Measurements from ENCODE around the gene NOD1.

DNA sequence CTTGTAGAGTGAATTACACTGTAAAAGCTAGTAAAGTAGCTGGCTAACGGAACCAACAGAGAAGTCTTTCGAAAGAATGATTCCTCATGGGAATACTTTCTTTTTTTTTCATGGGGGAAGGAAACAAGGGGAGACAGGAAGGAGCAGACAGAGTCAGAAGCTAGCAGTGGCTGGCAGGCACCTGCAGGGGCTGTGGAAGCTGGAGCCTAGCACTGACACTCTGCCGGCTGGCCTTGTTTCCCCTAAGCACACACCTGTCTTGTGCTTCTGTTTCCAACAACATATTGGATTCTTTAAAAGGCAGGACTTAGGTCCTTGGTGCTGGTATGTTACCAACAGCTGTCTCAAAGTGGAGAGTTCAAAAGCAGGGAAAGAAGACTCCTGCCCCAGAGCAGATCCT is 24.7 kb downstream of the NOD1 start:
- TF ChIP-seq POLR2A (IDR thresholded peaks at IDR 0.05) = no peak
- TF ChIP-seq CTCF (IDR thresholded peaks at IDR 0.05) = no peak
